HFF-Myc (cell line): ENCODE results near the gene SPTLC3.

Experiments
- DNase-seq: peaks from one replicate; pipeline ENCODE4 v3.0.0-alpha.2; 2011; ENCODE audit warnings: low read depth; ENCODE audit errors: extremely low read depth
- H3K4me3 ChIP-seq: replicated peaks from 2 replicates; pipeline ENCODE4 v1.5.1; 2011; ENCODE audit warnings: low read depth, mild to moderate bottlenecking, control low read depth, low read length
- CTCF ChIP-seq: IDR thresholded peaks from 2 replicates; pipeline ENCODE4 v1.5.1; 2012; ENCODE audit warnings: mild to moderate bottlenecking, low read depth, low read length, control low read depth; ENCODE audit errors: missing control alignments

The SPTLC3 gene

GRCh38 chr20:12966468-12967085 lies 42.2 kb upstream of the SPTLC3 start:
- peak; percentile 7 for DNase-seq
- peak; percentile 20 for TF ChIP-seq CTCF
- no peak overlapping the region for H3K4me3 ChIP-seq

GRCh38 chr20:12967932-12968331 lies 40.8 kb upstream of the SPTLC3 start:
- DNase-seq: no peak
- H3K4me3 ChIP-seq: no peak overlapping the region
- no peak for TF ChIP-seq CTCF

GRCh38 chr20:12968472-12968871 lies 40.3 kb upstream of the SPTLC3 start:
- H3K4me3 ChIP-seq: no peak overlapping the region
- no peak for DNase-seq
- no peak for TF ChIP-seq CTCF

GRCh38 chr20:12969071-12969669 lies 39.6 kb upstream of the SPTLC3 start:
- TF ChIP-seq CTCF: no peak
- no peak overlapping the region for H3K4me3 ChIP-seq

GRCh38 chr20:12970372-12970821 lies 38.4 kb upstream of the SPTLC3 start:
- peak; percentile 5 for DNase-seq
- no peak overlapping the region for H3K4me3 ChIP-seq
- peak; percentile 52 for TF ChIP-seq CTCF

More at GRCh38 chr20:12969071-12969669, 39.6 kb upstream of the SPTLC3 start:
- DNase-seq: no peak

- no peak overlapping the region for H3K4me3 ChIP-seq
- no peak for TF ChIP-seq CTCF
- no peak for DNase-seq
Observed at GRCh38 chr20:12975833-12976608, 32.8 kb upstream of the SPTLC3 start.
